ENCODE measurements around the gene SLC9A1.
"Not testable (repeated sequence)": the region's sequence is repeated elsewhere in the genome, so short reads cannot be mapped to it uniquely, and the experiment has no call there.

The SLC9A1 gene

GRCh38 chr1:27176323-27176722 lies 21.4 kb upstream of the SLC9A1 start:
- H4K20me1 ChIP-seq (ENCODE audit: insufficient read depth), result no peaks in the 10 kb centered on the region
- H3K4me3 ChIP-seq (IDR thresholded peaks at IDR 0.05; ENCODE audit: insufficient read depth, low read depth, low read length), result no peak overlapping the region
- no peak overlapping the region for H3K27ac ChIP-seq
- no peaks in the 10 kb centered on the region for H3K27me3 ChIP-seq (ENCODE audit: insufficient read depth, low read depth)
- H3K79me2 ChIP-seq (ENCODE audit: insufficient read depth, low read depth), result no peaks in the 10 kb centered on the region
- H3K9ac ChIP-seq, result no peak overlapping the region
- H3K36me3 ChIP-seq (ENCODE audit: insufficient read depth), result no peaks in the 10 kb centered on the region
- TF ChIP-seq CTCF (conservative IDR thresholded peaks at IDR 0.05; ENCODE audit: low read depth, low read length), result no peak
- H3K4me2 ChIP-seq, result no peak overlapping the region
- H2AFZ ChIP-seq (ENCODE audit: low read depth), result no peak overlapping the region
- H3K4me1 ChIP-seq (ENCODE audit: low read depth, poor library complexity, severe bottlenecking), result no peaks in the 10 kb centered on the region

GRCh38 chr1:27172992-27173391 lies 18.1 kb upstream of the SLC9A1 start:
- not testable (repeated sequence) for H2AFZ ChIP-seq (ENCODE audit: low read depth); H3K36me3 ChIP-seq (ENCODE audit: insufficient read depth); H3K4me1 ChIP-seq (ENCODE audit: low read depth, poor library complexity, severe bottlenecking); H3K9ac ChIP-seq; H3K4me3 ChIP-seq (IDR thresholded peaks at IDR 0.05; ENCODE audit: insufficient read depth, low read depth, low read length); H3K27ac ChIP-seq; H3K27me3 ChIP-seq (ENCODE audit: insufficient read depth, low read depth); H4K20me1 ChIP-seq (ENCODE audit: insufficient read depth); H3K79me2 ChIP-seq (ENCODE audit: insufficient read depth, low read depth); H3K4me2 ChIP-seq

GRCh38 chr1:27166929-27167328 lies 12.0 kb upstream of the SLC9A1 start:
- Histone ChIP-seq H4K20me1 (ENCODE audit: insufficient read depth) (no peaks in the 10 kb centered on the region), H3K27ac (no peak overlapping the region), H3K9ac (no peak overlapping the region), H3K36me3 (ENCODE audit: insufficient read depth) (no peaks in the 10 kb centered on the region), H3K27me3 (ENCODE audit: insufficient read depth, low read depth) (no peaks in the 10 kb centered on the region), H3K4me3 (IDR thresholded peaks at IDR 0.05; ENCODE audit: insufficient read depth, low read depth, low read length) (no peak overlapping the region), H3K79me2 (ENCODE audit: insufficient read depth, low read depth) (no peaks in the 10 kb centered on the region), H3K4me2 (no peak overlapping the region), H2AFZ (ENCODE audit: low read depth) (no peak overlapping the region), H3K4me1 (ENCODE audit: low read depth, poor library complexity, severe bottlenecking) (no peaks in the 10 kb centered on the region)
- TF ChIP-seq CTCF (conservative IDR thresholded peaks at IDR 0.05; ENCODE audit: low read depth, low read length), result no peak

GRCh38 chr1:27166351-27166802 lies 11.5 kb upstream of the SLC9A1 start:
- TF ChIP-seq CTCF (conservative IDR thresholded peaks at IDR 0.05; ENCODE audit: low read depth, low read length), result no peak

GRCh38 chr1:27163093-27163492 lies 8.2 kb upstream of the SLC9A1 start:
- H3K36me3 ChIP-seq (ENCODE audit: insufficient read depth), result no peaks in the 10 kb centered on the region
- H3K9ac ChIP-seq, result no peak overlapping the region
- H3K79me2 ChIP-seq (ENCODE audit: insufficient read depth, low read depth), result no peaks in the 10 kb centered on the region
- H3K4me1 ChIP-seq (ENCODE audit: low read depth, poor library complexity, severe bottlenecking), result no peaks in the 10 kb centered on the region
- H3K4me3 ChIP-seq (IDR thresholded peaks at IDR 0.05; ENCODE audit: insufficient read depth, low read depth, low read length), result no peak overlapping the region
- no peaks in the 10 kb centered on the region for H4K20me1 ChIP-seq (ENCODE audit: insufficient read depth)
- H3K27me3 ChIP-seq (ENCODE audit: insufficient read depth, low read depth), result no peaks in the 10 kb centered on the region
- no peak overlapping the region for H3K4me2 ChIP-seq
- H3K27ac ChIP-seq, result no peak overlapping the region
- TF ChIP-seq CTCF (conservative IDR thresholded peaks at IDR 0.05; ENCODE audit: low read depth, low read length), result no peak
- no peak overlapping the region for H2AFZ ChIP-seq (ENCODE audit: low read depth)

More at GRCh38 chr1:27166351-27166802, 11.5 kb upstream of the SLC9A1 start:
- Histone ChIP-seq H3K4me2 (no peak overlapping the region), H3K27ac (no peak overlapping the region), H3K4me3 (IDR thresholded peaks at IDR 0.05; ENCODE audit: insufficient read depth, low read depth, low read length) (no peak overlapping the region), H4K20me1 (ENCODE audit: insufficient read depth) (no peaks in the 10 kb centered on the region), H2AFZ (ENCODE audit: low read depth) (no peak overlapping the region), H3K4me1 (ENCODE audit: low read depth, poor library complexity, severe bottlenecking) (no peaks in the 10 kb centered on the region), H3K36me3 (ENCODE audit: insufficient read depth) (no peaks in the 10 kb centered on the region), H3K27me3 (ENCODE audit: insufficient read depth, low read depth) (no peaks in the 10 kb centered on the region), H3K9ac (no peak overlapping the region), H3K79me2 (ENCODE audit: insufficient read depth, low read depth) (no peaks in the 10 kb centered on the region)
